Activated CD8-positive, alpha-beta memory T cell treated with anti-CD3 and anti-CD28 coated beads for 36 hours (primary cell): ENCODE results near the gene BUB3. TPM values are rescaled to one million over a fixed set of nuclear protein-coding genes. Genes with fewer than 3 reads are reported as not detected.
"Not testable (repeated sequence)": the region's sequence is repeated elsewhere in the genome, so short reads cannot be mapped to it uniquely, and the experiment has no call there.

ENCODE experiments used
- CTCF ChIA-PET: fragments of 350-600 bp; sonication (Branson Sonifier 250); formaldehyde crosslinking; loops from one replicate; lab custom pipeline; 2021; ENCODE audit warnings: antibody characterized with exemption; lab: Charles Lee
- POLR2A ChIA-PET: fragments of 350-600 bp; sonication (Branson Sonifier 250); formaldehyde crosslinking; loops from one replicate; lab custom pipeline; 2021; ENCODE audit warnings: antibody characterized with exemption; lab: Charles Lee
- total RNA-seq, 2 experiments: library from RNA; stranded (reverse); gene quantifications; one replicate each; pipeline ENCODE4 v1.2.3, GENCODE V29; 2021

The BUB3 gene
- total RNA-seq, 2 experiments from 2014 or later: 270 to 277 TPM

DNA sequence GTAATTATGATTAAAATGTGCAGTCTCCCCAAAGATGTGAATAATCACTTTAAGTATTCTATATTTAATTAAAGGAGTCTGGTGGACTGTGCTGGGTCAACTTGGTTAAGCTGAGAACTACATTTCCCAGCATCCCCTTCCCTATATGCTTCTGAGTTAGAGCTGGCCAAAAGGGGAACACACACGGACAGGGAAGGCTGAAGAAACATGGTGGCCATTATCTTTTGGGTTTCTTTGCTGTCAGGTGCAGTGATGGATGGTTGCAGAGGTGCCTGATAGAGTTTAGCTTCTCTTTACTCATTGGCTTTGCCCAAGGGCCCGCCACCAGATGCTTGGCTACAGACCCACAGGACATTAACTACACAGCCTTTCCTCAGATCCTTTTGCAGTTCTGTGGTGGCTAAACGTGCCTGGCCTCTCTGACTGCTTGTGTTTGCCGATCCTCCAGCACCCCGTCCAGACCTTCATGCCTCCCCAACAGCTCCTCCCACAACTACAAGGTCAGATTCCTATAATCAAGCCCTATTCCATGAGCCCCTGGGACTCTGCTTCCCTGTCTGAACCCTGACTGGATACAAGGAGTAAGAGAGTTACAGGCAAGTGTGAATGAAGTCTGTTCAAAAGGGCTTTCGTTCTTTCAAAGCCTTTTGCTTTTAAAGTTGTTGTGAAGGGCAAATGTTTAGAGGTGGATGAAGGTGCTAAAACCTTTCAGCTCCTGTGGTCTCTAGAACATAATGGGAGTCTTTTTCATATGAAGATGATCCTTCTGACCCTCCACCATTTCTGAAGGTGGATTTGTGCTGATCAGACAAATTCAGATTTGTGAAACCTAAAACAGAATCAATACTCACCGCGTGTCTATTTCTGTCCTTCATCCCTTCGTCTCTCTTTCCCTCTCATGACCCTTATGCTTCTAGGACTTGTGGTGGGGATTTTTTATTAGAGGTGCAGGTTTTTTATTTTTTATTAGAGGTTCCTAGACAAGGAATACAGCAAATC, 21.5 kb downstream of the BUB3 start:
- ChIA-PET CTCF (no interaction called here), POLR2A (no interaction called here)

DNA sequence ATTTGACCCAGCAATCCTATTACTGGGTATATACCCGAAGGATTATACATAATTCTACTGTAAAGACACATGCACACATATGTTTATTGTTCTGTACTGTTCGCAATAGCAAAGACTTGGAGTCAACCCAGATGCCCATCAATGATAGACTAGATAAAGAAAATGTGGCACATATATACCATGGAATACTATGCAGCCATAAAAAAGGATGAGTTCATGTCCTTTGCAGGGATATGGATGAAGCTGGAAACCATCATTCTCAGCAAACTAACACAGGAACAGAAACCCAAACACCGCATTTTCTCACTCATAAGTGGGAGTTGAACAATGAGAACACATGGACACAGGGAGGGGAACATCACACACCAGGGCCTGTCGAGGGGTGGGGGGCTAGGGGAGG, 24.2 kb downstream of the BUB3 start:
- CTCF ChIA-PET, POLR2A ChIA-PET: not testable (repeated sequence)

DNA sequence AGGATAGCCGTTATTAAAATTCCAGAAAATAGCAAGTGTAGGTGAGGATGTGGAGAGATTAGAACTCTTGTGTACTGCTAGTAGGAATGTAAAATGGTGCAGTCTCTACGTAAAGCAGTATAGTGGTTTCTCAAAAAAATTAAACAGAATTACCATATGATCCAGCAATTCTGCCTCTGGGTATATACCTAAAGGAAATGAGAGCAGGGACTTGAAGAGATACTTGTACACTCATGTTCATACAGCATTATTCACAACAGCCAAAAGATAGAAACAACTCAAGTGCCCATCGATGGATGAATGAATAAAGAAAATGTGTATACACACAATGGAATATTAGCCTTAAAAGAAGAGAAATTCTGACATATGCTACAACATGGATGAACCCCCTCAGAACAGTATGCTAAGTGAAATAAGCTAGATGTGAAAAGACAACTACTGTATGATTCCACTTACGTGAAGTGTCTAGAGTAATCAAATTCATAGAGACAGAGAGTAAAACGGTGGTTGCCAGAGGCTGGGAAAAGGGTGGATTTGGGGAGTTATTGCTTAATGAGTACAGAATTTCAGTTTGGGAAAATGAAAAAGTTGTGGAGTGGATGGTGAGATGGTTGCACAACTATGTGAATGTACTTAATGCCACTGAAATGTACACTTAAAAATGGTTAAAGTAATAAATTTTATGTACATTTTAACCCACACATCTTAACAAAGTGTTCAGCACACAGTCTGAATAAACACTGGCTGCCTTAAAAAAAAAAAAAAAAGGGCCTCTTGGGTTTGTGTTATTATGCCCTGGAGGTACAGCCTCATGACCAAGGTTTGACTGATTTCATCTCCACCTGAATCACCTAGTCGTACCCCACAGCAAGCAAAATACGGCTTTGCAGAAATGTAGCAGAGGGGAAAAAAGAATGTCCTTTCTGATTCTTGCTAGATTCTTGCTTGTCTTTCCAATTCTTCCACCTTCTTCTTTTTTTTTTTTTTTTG, 26.2 kb downstream of the BUB3 start:
- CTCF ChIA-PET: no interaction called here
- POLR2A ChIA-PET: no interaction called here

DNA sequence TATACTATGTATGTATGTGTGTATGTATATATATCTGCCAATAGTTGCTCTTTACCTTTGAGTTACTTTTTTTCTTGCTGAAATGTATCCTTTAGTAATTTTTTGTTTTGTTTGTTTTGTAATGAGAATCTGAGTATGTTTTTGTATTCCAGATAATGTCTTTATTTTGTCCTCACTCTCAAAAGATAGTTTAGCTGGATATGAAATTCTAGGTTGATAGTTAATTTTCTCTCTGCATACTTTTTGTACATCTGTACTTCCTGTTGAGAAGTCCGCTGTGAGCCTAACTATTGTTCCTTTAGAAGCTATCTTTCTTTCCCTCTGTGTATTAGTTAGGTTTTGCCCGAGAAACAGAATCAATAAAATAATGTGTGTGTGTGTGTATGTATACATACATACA, 29.5 kb downstream of the BUB3 start:
- ChIA-PET POLR2A (no interaction called here), CTCF (no interaction called here)

DNA sequence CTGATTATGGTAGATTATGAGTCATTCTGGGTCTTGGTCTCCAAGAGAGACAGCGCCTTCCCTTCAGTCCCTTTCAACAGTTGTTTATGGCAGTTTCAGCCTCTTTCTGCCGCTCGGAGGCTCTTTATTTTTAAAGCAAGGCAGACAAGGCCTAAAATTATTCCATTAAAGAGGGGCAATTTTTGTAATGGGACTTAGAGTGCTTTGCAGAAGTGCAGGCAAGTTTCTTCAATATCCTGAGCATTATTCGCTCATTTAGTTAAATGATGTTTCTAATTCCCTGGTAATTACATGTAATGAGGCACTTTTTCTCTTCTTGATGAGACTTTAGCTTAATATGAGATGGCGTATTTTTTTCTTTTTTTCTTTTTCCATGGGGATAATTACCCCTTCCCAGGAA, 33.6 kb downstream of the BUB3 start:
- ChIA-PET CTCF (no interaction called here), POLR2A (no interaction called here)

DNA sequence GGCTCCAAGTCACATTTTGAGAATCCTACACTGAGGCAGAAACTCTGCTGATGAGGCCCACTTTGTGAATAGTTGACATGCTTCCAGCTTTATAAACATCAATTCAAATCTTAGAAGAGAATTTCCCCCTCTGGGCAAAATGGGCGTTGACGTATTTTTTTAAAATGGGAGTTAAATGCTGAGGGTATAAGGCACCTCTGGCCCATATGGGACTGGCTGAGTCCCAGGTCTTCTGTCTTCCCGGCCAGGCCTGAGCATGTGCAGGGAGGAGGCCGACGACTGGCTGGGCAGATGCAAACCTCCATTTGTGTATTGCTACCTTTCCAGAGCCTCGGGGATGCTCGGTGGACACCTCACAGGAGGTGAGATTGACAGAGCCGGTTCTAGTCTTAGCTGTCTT, 37.7 kb downstream of the BUB3 start:
- ChIA-PET CTCF (no interaction called here), POLR2A (no interaction called here)

DNA sequence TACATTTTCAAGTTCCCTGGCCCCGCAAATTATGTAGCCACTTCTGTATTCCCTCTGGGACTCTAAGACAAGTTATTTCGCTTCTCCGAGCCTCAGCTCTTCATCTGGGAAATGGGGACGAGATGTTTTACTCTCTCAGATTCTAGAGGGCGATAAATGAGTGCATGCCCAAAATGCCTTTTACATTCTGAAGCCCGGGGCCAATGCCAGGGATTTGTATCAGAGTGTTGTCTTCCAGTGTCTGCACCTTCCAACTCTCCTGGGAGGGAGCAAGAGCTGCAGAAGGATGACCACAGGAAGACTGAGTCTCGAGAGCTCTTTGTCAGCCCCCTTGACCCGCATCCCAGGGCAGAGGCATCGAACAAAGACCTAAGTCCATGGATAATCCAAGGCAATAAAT, 39.9 kb downstream of the BUB3 start:
- ChIA-PET POLR2A (no interaction called here), CTCF (interaction anchor here (0.6 kb wide), 1 partner anchor 985 kb away, joined by 3 read pairs; no protein-coding TSS in a partner anchor)

DNA sequence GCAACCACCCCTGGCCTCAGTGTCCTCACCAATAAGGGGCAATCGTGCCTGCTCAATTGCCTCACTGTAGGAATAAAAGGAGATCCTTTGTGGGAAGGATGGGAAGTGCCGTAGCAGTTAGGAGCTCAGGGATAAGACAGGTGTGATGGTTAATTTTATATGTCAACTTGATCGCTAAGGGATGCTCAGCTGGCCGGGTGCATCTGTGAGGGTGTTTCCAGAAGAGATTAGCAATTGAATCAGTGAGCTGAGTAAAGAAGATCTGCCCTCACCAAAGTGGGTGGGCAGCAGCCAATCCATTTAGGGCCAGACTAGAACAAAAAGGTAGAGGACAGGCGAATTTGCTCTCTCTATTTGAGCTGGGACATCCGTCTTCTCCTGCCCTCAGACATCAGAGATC, 46.3 kb downstream of the BUB3 start:
- CTCF ChIA-PET: no interaction called here
- POLR2A ChIA-PET: no interaction called here

DNA sequence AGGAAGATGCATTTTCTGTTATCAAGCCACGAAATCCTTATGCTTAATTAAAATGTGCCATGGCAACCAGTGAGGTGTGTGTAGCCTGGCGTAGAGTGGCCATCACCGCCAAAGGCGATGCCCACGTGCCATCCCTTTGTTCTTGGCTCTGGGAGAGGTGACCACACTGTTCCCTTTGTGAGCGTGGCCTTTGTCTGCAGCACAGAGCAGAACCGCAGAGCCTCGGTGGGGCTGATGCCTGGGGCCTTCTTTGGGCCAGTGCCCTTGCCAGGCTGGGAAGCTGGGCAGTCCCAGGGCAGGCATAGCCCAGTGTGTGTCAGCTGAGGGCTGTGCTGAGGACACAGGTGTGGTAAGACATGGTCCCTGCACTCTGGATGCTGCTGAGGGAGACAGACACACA, 48.3 kb downstream of the BUB3 start:
- ChIA-PET POLR2A (no interaction called here), CTCF (no interaction called here)

DNA sequence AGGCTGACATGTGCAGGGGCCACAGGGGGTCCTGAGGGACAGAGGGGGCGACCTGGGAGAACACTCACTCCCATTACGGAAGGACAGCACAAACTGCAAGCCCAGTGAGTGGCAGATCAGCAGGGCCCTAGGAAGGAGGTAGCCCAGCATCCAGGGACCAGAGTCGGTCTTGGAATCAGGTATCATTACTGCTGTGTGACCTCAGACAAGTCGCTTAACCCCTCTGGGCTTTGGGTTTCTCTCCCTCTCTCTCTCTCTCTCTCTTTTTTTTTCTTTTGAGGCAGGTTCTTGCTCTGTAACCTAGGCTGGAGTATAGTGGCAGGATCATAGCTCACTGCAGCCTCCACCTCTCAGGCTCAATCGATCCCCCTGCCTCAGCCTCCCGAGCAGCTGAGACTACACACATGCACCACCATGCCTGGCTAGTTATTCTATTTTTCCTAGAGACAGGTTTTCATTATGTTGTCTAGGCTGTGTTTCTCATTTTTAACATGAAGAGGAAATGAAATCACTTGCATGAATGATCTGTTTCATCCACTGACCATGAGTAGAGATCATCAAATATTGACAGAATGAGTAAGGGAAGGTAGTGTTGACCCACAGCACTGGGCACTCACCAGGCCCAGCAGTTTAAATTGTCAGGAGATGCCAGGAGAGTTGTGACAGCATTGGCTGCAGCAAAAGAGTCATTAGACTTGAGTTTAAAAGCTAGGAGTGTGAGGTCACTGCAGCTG, 49.4 kb downstream of the BUB3 start:
- ChIA-PET POLR2A (no interaction called here), CTCF (no interaction called here)

DNA sequence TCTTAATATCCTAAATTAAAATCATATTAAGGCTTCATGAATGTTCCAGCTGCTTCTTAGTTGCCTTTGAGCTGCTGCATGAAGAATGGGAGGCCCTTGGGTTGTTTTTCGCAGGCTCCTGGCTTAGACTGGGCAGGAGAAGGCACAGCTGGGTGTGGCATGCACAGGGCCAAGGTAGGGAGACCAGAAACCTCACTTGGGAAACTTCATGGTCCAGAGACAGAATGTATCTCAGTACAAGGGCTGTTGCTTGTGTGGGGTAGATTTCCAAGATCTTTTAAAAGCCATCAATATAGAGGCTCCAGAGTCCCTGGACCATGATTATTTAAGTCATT, 49.9 kb downstream of the BUB3 start:
- ChIA-PET POLR2A (no interaction called here), CTCF (no interaction called here)

DNA sequence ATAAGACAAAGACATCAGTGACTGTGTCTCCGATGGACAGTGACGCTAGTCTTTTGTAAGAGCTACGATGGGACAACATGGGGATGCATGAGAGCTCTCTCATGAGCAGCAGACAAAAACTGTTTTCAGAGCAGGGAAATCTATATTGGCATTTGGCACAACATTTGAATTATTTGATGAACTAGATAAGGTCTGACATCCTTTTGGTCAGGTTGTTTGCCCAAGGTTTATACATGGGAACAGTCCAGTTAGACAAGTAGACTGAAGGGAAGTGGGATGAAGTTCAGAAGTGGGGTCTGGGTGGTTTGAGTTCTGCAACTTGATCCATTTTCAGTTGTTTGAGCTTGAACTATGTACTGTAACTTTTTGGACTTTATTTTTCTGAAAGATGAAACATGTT, 50.8 kb downstream of the BUB3 start:
- ChIA-PET POLR2A (no interaction called here), CTCF (no interaction called here)

DNA sequence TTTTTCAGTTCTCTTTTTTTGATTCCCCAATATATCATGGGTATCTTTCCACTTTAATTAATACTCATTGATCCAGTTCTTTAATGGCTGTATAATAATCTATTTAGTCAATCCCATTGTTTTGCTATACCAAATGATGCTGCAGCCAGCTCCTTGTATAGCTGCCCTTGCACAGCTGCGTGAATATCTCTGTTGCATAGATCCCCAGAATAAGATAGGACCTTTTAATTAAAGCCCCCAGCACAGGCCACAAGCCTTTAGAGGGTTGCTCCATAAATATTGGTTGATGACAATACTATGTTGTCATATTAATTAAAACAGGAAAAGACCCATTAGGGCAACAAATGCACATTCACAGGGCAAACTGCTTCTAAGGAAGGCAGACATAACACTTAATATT, 57.9 kb downstream of the BUB3 start:
- ChIA-PET POLR2A (no interaction called here), CTCF (no interaction called here)

DNA sequence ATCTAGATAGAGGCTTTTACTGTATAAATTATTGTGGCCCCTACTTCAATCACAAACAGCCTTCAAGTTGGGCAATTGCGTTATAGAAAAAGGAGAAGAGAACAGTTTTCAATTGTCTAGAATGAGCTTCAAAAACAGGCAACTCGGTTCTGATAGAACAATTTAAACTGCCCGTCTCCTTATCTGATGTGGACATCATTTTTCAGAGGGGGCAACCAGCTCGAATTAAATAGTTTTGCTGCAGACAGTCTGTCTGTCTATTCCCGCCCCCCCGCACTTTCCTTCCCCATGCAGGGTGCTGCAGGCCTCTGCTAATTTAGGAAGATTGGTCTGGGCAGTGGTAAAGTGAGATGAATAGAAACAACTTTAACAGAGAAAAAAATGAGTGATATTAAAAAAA, 58.4 kb downstream of the BUB3 start:
- CTCF ChIA-PET: no interaction called here
- POLR2A ChIA-PET: no interaction called here

DNA sequence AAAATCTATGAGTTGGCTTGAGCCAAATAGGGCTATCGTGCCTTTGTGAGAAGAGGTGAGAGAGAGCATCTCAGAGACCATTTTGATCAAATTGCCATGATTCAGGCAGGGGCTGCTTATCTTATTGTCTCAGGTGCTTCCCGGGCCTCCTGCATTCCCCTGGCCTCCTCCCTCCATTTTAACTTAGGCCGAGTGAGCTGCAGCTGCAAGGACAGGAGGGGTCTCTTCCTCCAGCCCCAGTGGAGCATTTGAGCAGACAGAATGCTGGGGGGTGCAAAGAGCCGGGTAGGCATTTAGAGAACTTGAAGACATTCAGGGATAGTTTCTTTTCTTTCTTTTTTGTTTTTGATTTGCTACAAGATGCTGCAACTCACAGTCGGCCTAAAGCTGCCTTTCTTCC, 59.0 kb downstream of the BUB3 start:
- CTCF ChIA-PET: no interaction called here
- POLR2A ChIA-PET: no interaction called here

Other genes starting within 250 kb of the BUB3 start
- gene FAM24A, start 243.8 kb upstream of the BUB3 start, total RNA-seq: not detected
- gene C10orf88, start 200.2 kb upstream of the BUB3 start, total RNA-seq: 10 to 100 TPM; 10.1 to 10.9 TPM
- 1 to 10 TPM; 4.9 to 6.3 TPM for gene PSTK, start 174.0 kb upstream of the BUB3 start, total RNA-seq
- 10 to 100 TPM; 19.6 to 23.1 TPM for gene IKZF5, start 145.6 kb upstream of the BUB3 start, total RNA-seq
- gene ACADSB, start 145.4 kb upstream of the BUB3 start, total RNA-seq: 10 to 100 TPM; 26.6 to 27.0 TPM
- gene HMX3, start 18.4 kb upstream of the BUB3 start, total RNA-seq: under 1 TPM; 0.25 to 0.42 TPM
- gene HMX2, start 6.3 kb upstream of the BUB3 start, total RNA-seq: not detected